ENCODE data around the gene CARD19.

GRCh38 chr9:93137362-93137761, 41.3 kb downstream of the CARD19 start:
- TF ChIP-seq, protein P1, sequence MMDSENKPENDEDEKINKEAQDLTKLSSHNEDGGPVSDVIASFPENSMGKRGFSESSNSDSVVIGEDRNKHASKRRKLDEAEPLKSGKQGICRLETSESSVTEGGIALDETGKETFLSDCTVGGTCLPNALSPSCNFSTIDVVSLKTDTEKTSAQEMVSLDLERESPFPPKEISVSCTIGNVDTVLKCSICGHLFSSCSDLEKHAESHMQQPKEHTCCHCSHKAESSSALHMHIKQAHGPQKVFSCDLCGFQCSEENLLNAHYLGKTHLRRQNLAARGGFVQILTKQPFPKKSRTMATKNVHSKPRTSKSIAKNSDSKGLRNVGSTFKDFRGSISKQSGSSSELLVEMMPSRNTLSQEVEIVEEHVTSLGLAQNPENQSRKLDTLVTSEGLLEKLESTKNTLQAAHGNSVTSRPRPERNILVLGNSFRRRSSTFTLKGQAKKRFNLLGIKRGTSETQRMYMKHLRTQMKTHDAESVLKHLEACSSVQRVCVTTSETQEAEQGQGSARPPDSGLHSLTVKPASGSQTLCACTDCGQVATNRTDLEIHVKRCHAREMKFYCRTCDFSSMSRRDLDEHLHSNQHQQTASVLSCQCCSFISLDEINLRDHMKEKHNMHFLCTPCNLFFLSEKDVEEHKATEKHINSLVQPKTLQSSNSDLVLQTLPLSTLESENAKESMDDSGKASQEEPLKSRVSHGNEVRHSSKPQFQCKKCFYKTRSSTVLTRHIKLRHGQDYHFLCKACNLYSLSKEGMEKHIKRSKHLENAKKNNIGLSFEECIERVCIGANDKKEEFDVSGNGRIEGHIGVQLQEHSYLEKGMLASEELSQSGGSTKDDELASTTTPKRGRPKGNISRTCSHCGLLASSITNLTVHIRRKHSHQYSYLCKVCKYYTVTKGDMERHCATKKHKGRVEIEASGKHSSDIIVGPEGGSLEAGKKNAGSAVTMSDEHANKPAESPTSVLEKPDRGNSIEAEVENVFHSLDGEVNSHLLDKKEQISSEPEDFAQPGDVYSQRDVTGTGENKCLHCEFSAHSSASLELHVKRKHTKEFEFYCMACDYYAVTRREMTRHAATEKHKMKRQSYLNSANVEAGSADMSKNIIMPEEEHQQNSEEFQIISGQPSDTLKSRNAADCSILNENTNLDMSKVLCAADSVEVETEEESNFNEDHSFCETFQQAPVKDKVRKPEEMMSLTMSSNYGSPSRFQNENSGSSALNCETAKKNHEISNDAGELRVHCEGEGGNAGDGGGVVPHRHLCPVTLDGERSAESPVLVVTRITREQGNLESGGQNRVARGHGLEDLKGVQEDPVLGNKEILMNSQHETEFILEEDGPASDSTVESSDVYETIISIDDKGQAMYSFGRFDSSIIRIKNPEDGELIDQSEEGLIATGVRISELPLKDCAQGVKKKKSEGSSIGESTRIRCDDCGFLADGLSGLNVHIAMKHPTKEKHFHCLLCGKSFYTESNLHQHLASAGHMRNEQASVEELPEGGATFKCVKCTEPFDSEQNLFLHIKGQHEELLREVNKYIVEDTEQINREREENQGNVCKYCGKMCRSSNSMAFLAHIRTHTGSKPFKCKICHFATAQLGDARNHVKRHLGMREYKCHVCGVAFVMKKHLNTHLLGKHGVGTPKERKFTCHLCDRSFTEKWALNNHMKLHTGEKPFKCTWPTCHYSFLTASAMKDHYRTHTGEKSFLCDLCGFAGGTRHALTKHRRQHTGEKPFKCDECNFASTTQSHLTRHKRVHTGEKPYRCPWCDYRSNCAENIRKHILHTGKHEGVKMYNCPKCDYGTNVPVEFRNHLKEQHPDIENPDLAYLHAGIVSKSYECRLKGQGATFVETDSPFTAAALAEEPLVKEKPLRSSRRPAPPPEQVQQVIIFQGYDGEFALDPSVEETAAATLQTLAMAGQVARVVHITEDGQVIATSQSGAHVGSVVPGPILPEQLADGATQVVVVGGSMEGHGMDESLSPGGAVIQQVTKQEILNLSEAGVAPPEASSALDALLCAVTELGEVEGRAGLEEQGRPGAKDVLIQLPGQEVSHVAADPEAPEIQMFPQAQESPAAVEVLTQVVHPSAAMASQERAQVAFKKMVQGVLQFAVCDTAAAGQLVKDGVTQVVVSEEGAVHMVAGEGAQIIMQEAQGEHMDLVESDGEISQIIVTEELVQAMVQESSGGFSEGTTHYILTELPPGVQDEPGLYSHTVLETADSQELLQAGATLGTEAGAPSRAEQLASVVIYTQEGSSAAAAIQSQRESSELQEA (IDR thresholded peaks at IDR 0.05; ENCODE audit: low read depth) = no peak
- no peak for TF ChIP-seq CBX8 (IDR thresholded peaks at IDR 0.05; ENCODE audit: borderline replicate concordance, extremely low read depth, low read depth, low read length, poor library complexity, severe bottlenecking)
- no peak for TF ChIP-seq SMAD4 (CRISPR knock-in tag; conservative IDR thresholded peaks at IDR 0.05)
- TF ChIP-seq SIN3A (IDR thresholded peaks at IDR 0.05; ENCODE audit: borderline replicate concordance in 2 of 2, control insufficient read depth in 1 of 2, low read depth in 2 of 2, low read length in 2 of 2) = no peak
- TF ChIP-seq, protein P2, sequence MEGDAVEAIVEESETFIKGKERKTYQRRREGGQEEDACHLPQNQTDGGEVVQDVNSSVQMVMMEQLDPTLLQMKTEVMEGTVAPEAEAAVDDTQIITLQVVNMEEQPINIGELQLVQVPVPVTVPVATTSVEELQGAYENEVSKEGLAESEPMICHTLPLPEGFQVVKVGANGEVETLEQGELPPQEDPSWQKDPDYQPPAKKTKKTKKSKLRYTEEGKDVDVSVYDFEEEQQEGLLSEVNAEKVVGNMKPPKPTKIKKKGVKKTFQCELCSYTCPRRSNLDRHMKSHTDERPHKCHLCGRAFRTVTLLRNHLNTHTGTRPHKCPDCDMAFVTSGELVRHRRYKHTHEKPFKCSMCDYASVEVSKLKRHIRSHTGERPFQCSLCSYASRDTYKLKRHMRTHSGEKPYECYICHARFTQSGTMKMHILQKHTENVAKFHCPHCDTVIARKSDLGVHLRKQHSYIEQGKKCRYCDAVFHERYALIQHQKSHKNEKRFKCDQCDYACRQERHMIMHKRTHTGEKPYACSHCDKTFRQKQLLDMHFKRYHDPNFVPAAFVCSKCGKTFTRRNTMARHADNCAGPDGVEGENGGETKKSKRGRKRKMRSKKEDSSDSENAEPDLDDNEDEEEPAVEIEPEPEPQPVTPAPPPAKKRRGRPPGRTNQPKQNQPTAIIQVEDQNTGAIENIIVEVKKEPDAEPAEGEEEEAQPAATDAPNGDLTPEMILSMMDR (IDR thresholded peaks at IDR 0.05 in 2 of 3, conservative IDR thresholded peaks at IDR 0.05 in 1 of 3; ENCODE audit: insufficient read depth in 2 of 3, low read depth in 1 of 3, low read length in 3 of 3) = no peak
- TF ChIP-seq CHD2 (IDR thresholded peaks at IDR 0.05; ENCODE audit: low read depth, low read length) = no peak
- no peak for TF ChIP-seq MEF2A (IDR thresholded peaks at IDR 0.05; ENCODE audit: control insufficient read depth, low read depth, low read length)

Measured in K562 (cell line).